DOHH2 (cell line): ENCODE results near the gene RALGDS.

Experiments
- EZH2phosphoT487 ChIP-seq: fragments of 200-600 bp; sonication (generic); IDR thresholded peaks from 2 replicates; pipeline ENCODE4 v1.6.1; 2017; ENCODE audit warnings: borderline replicate concordance, mild to moderate bottlenecking, antibody characterized with exemption, low read length, moderate library complexity, mixed read lengths
- TF ChIP-seq, protein P1 (sequence below): fragments of 200-600 bp; sonication (generic); IDR thresholded peaks from one replicate; pipeline ENCODE4 v1.5.1; 2014; ENCODE audit warnings: antibody characterized with exemption, mild to moderate bottlenecking, low read depth, low read length; ENCODE audit not compliant: poor library complexity, severe bottlenecking

DNA sequence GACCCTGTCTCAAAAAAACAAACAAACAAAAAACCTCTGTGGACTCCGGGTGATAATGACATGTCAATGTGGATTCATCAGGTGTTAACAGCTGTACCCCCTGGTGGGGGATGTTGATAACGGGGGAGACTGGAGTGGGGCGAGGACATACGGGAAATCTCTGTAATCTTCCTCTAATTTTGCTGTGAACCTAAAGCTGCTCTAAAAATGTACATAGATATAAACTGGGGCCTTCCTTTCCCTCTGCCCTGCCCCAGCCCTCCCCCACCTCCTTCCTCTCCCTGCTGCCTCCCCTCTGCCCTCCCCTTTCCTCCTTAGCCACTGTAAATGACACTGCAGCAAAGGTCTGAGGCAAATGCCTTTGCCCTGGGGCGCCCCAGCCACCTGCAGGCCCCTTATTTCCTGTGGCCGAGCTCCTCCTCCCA lies 60.6 kb downstream of the RALGDS start:
- TF ChIP-seq, protein P1, sequence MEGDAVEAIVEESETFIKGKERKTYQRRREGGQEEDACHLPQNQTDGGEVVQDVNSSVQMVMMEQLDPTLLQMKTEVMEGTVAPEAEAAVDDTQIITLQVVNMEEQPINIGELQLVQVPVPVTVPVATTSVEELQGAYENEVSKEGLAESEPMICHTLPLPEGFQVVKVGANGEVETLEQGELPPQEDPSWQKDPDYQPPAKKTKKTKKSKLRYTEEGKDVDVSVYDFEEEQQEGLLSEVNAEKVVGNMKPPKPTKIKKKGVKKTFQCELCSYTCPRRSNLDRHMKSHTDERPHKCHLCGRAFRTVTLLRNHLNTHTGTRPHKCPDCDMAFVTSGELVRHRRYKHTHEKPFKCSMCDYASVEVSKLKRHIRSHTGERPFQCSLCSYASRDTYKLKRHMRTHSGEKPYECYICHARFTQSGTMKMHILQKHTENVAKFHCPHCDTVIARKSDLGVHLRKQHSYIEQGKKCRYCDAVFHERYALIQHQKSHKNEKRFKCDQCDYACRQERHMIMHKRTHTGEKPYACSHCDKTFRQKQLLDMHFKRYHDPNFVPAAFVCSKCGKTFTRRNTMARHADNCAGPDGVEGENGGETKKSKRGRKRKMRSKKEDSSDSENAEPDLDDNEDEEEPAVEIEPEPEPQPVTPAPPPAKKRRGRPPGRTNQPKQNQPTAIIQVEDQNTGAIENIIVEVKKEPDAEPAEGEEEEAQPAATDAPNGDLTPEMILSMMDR, result no peak
- TF ChIP-seq EZH2phosphoT487, result no peak
